ENCODE results near the gene ARHGDIB.

- TF ChIP-seq POLR2A (IDR thresholded peaks at IDR 0.05) (no peak), CTCF (IDR thresholded peaks at IDR 0.05) (no peak), POLR2AphosphoS5 (IDR thresholded peaks at IDR 0.05) (no peak), EP300 (IDR thresholded peaks at IDR 0.05; ENCODE audit: low read depth) (no peak)
Observed at GRCh38 chr12:14941369-14941768, 20.0 kb downstream of the ARHGDIB start.

All from transverse colon (tissue), 4 donors.